Measurements from ENCODE around the gene CDH4. TPM values are rescaled to one million over a fixed set of nuclear protein-coding genes. Genes with fewer than 3 reads are reported as not detected.

Gene CDH4
- total and polyA plus RNA-seq, 9 of the 15 experiments (the other 6 are each of a cell fraction or from before 2014, with no cell fraction given): 0.04 TPM; not detected in 8

DNA sequence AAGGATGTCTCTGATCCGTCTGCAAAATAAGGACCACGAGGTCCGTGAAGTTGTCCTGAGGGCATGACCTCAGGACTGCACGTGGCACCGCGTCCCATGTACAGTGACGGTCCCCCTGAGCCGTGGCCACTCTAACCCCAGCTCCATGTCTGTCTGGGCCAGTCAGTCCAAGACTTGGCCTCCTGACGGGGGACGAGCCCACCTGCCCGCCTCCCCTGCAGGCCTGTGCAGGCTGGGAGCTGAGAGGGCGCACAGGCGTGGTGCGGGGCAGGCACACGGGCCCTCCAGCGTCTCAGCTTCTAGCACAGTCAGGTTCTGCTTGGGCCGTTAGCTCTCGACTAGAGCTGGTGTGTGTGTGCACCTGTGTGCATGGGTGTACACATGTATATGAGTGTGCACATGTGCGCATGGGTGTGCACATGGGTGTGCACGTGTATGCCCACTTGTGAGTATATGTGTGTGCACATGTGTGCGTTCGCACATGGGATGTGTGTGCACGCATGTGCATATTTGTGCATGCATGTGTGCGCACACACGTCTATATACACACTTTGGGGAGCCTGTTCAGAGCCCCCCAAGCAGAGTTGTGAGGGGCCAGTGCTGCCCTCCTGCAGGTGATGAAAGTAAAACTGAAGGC is 506.6 kb downstream of the CDH4 start:
- no peak for ATAC-seq
- TF ChIP-seq, protein P1, sequence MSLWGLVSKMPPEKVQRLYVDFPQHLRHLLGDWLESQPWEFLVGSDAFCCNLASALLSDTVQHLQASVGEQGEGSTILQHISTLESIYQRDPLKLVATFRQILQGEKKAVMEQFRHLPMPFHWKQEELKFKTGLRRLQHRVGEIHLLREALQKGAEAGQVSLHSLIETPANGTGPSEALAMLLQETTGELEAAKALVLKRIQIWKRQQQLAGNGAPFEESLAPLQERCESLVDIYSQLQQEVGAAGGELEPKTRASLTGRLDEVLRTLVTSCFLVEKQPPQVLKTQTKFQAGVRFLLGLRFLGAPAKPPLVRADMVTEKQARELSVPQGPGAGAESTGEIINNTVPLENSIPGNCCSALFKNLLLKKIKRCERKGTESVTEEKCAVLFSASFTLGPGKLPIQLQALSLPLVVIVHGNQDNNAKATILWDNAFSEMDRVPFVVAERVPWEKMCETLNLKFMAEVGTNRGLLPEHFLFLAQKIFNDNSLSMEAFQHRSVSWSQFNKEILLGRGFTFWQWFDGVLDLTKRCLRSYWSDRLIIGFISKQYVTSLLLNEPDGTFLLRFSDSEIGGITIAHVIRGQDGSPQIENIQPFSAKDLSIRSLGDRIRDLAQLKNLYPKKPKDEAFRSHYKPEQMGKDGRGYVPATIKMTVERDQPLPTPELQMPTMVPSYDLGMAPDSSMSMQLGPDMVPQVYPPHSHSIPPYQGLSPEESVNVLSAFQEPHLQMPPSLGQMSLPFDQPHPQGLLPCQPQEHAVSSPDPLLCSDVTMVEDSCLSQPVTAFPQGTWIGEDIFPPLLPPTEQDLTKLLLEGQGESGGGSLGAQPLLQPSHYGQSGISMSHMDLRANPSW (CRISPR knock-in tag; IDR thresholded peaks at IDR 0.05): no peak
- TF ChIP-seq ILK (tag; IDR thresholded peaks at IDR 0.05; ENCODE audit: borderline replicate concordance, low read depth) (no peak), ZFP30 (CRISPR knock-in tag; IDR thresholded peaks at IDR 0.05; ENCODE audit: borderline replicate concordance) (no peak), EP400 (IDR thresholded peaks at IDR 0.05) (no peak), ZNF197 (CRISPR knock-in tag; IDR thresholded peaks at IDR 0.05; ENCODE audit: low read depth) (no peak), HIVEP1 (CRISPR knock-in tag; IDR thresholded peaks at IDR 0.05) (no peak), NFIC (IDR thresholded peaks at IDR 0.05) (no peak), BHLHE40 (IDR thresholded peaks at IDR 0.05; ENCODE audit: low read length) (no peak), SNRNP70 (optimal IDR thresholded peaks at IDR 0.05; ENCODE audit: low read depth, low read length) (no peak), ZNF79 (CRISPR knock-in tag; IDR thresholded peaks at IDR 0.05; ENCODE audit: low read depth) (no peak), EGR1 (conservative IDR thresholded peaks at IDR 0.05) (no peak), RB1 (IDR thresholded peaks at IDR 0.05; ENCODE audit: low read depth) (no peak), CBX1 (IDR thresholded peaks at IDR 0.05; ENCODE audit: low read depth) (no peak), SETDB1 (IDR thresholded peaks at IDR 0.05; ENCODE audit: low read length) (no peak)
- no peak overlapping the region for H2AFZ ChIP-seq (ENCODE audit: low read depth, low read length)
- H3K79me2 ChIP-seq (ENCODE audit: control insufficient read depth, insufficient read depth, low read length): no peaks in the 10 kb centered on the region
- DNase-seq (ENCODE audit: extremely low read depth in 1 of 4, low spot score in 3 of 4): no peak
- H4K20me1 ChIP-seq (replicated peaks; ENCODE audit: control insufficient read depth, insufficient read depth, low read length): peaks cover 9% of the 10 kb centered on the region
- H3K9me3 ChIP-seq (replicated peaks; ENCODE audit: control insufficient read depth, insufficient read depth, low read depth, low read length): no peaks in the 10 kb centered on the region
- no peak overlapping the region for H3K27ac ChIP-seq (ENCODE audit: extremely low read depth, low read depth, low read length)
- CTCF ChIA-PET (ENCODE audit: low intra/inter-chr PET ratio): no interaction called here
- WGBS (ENCODE audit: insufficient coverage, low coverage, missing lambda C conversion rate): 1% methylated on average over 24 of the region's 25 CpGs
- BruUV-seq (replicated peaks): no TSS peak
- H3K9ac ChIP-seq (ENCODE audit: insufficient read depth in 1 of 2, low read depth in 2 of 2, low read length in 2 of 2): no peak overlapping the region
- H3K4me3 ChIP-seq: no peak overlapping the region
- H3K36me3 ChIP-seq (ENCODE audit: control insufficient read depth, insufficient read depth, low read length): no peaks in the 10 kb centered on the region
- POLR2A ChIA-PET: no interaction called here
- FAIRE-seq: no peak
- in situ Hi-C loops (cut with MboI): no loop called here
- intact Hi-C loops (cut with micrococcal nuclease): no loop called here
- no peak overlapping the region for H3K4me2 ChIP-seq (ENCODE audit: insufficient read depth, low read length)
- H3K9me1 ChIP-seq (ENCODE audit: control insufficient read depth, insufficient read depth, low read length): no peaks in the 10 kb centered on the region
- H3K27me3 ChIP-seq (ENCODE audit: control insufficient read depth in 2 of 2, insufficient read depth in 2 of 2, low read length in 2 of 2): peaks cover 14 to 61% of the 10 kb centered on the region in 2 experiments
- H3K4me1 ChIP-seq (replicated peaks in 1 of 2; ENCODE audit: control insufficient read depth in 2 of 2, insufficient read depth in 2 of 2, low read length in 2 of 2): no peaks in the 10 kb centered on the region
